ENCODE measurements around the gene ITPR3.

- TF ChIP-seq EZH2 (IDR thresholded peaks at IDR 0.05; ENCODE audit: insufficient read depth, low read length) (no peak), CTCF (IDR thresholded peaks at IDR 0.05; ENCODE audit: insufficient read depth, low read depth, low read length) (no peak)
Measured at GRCh38 chr6:33607126-33607783, 13.9 kb upstream of the ITPR3 start.
